Spleen (tissue), 11 donors: ENCODE results near the gene PRMT1. TPM values are rescaled to one million over a fixed set of nuclear protein-coding genes. Genes with fewer than 3 reads are reported as not detected.

Experiments
- DNase-seq: peaks from one replicate; pipeline ENCODE4 v3.0.0-alpha.2; 2020
- H3K27ac ChIP-seq, 8 donors: fragments of 200-600 bp; sonication (generic) in 7 of 8; 1 replicate in 4 of 8; 2 replicates in 4 of 8; pipeline versions ENCODE4 v1.5.0 to v1.8.0; 2016 to 2021; ENCODE audit warnings: inconsistent platforms in 4 of 8, mild to moderate bottlenecking in 4 of 8, moderate library complexity in 1 of 8
- H3K27me3 ChIP-seq, 7 donors: fragments of 200-600 bp; sonication (generic) in 6 of 7; replicated peaks in 1 of 7; 1 replicate in 4 of 7; 2 replicates in 3 of 7; pipeline versions ENCODE4 v1.5.0 to v1.8.0; 2016 to 2021; ENCODE audit warnings: inconsistent platforms in 3 of 7, mild to moderate bottlenecking in 1 of 7
- H3K36me3 ChIP-seq, 6 donors: fragments of 200-600 bp; sonication (generic) in 5 of 6; 1 replicate in 4 of 6; 2 replicates in 2 of 6; pipeline versions ENCODE4 v1.5.0 to v1.8.0; 2016 to 2021; ENCODE audit warnings: inconsistent platforms in 2 of 6
- H3K4me1 ChIP-seq, 6 donors: fragments of 200-600 bp; sonication (generic) in 5 of 6; 1 replicate in 3 of 6; 2 replicates in 3 of 6; pipeline versions ENCODE4 v1.5.0 to v1.8.0; 2016 to 2021; ENCODE audit warnings: inconsistent platforms in 3 of 6
- H3K4me3 ChIP-seq, 8 donors: fragments of 200-600 bp; sonication (generic) in 7 of 8; 1 replicate in 4 of 8; 2 replicates in 4 of 8; pipeline versions ENCODE4 v1.5.0 to v1.8.0; 2016 to 2021; ENCODE audit warnings: inconsistent platforms in 4 of 8, mild to moderate bottlenecking in 4 of 8, moderate library complexity in 2 of 8
- H3K9me3 ChIP-seq, 8 donors: fragments of 200-600 bp; sonication (generic) in 7 of 8; 1 replicate in 4 of 8; 2 replicates in 4 of 8; pipeline versions ENCODE4 v1.5.0 to v1.8.0; 2016 to 2021; ENCODE audit warnings: inconsistent platforms in 4 of 8
- CTCF ChIP-seq, 11 experiments: fragments of 200-600 bp in 7 of 11; fragments of 450-650 bp in 4 of 11; sonication (generic) in 4 of 11; IDR thresholded peaks in 8 of 11; conservative IDR thresholded peaks in 3 of 11; 1 replicate in 7 of 11; 2 replicates in 4 of 11; pipeline versions ENCODE4 v1.4.0 to v1.8.0; 2016 to 2021; ENCODE audit warnings: antibody characterized with exemption in 11 of 11, inconsistent platforms in 4 of 11, mild to moderate bottlenecking in 1 of 11
- POLR2A ChIP-seq, 3 donors: fragments of 450-650 bp; IDR thresholded peaks; one replicate each; pipeline ENCODE4 v1.5.1; 2017; ENCODE audit warnings: antibody characterized with exemption in 3 of 3, mild to moderate bottlenecking in 1 of 3
- POLR2AphosphoS5 ChIP-seq, 3 donors: sonication (generic); formaldehyde crosslinking; IDR thresholded peaks; one replicate each; pipeline ENCODE4 v1.5.1; 2017; ENCODE audit warnings: antibody characterized with exemption in 3 of 3
- WGBS, 5 donors: extraction: QIAGEN DNeasy Blood & Tissue Kit in 3 of 5; methylation state at CpG; one replicate each; pipeline versions ENCODE4 v1.1.5 to v1.1.7; 2013 to 2018; 5-methylcytosine and 5-hydroxymethylcytosine counted together
- intact Hi-C: fragments of 100-400 bp; cut with DNase I; formaldehyde crosslinking; loops from one replicate; pipeline ENCODE4 v1.15.0; 2023; ENCODE audit warnings: low total_unique reads
- polyA plus RNA-seq, 3 donors: library from polyadenylated mRNA; stranded (reverse); fragments of 200-250 nt; gene quantifications; one replicate each; pipeline ENCODE4 v1.2.1, GENCODE V29; 2013
- total RNA-seq, 7 donors: library from RNA; depleted of rRNA in 3 of 7; stranded (reverse); fragments of >200 nt in 3 of 7; fragmentation: NEBNext Ultra II Directional in 4 of 7; extraction: Animal tissue kit (Norgen Biotek cat#: 25700) in 4 of 7; gene quantifications; one replicate each; pipeline versions ENCODE4 v1.1.0 to v1.2.1, GENCODE V29; 2016 to 2021
- donor health status: healthy with polysubstance abuse.
- donor health status: DM: no; HTN: no; CAD: no; lungs with moderate emphysema.
- donor health status: DM: no; HTN: no; CAD: no.
- donor health status: Bipolar disorder and iron deficiency.
- donor health status: healthy.
- donor health status: DM: no; HTN: no; CAD: no.
- donor health status: DM: yes; HTN: yes; CAD: no.

The PRMT1 gene
- total and polyA plus RNA-seq, 10 donors, result 108 to 175 (median 124) TPM

- WGBS, 5 donors, result 87 to 96% (median 94%) methylated on average over 44 to 72 of the region's 72 CpGs
Observed at GRCh38 chr19:49651029-49651819, 25.8 kb upstream of the PRMT1 start.

DNA sequence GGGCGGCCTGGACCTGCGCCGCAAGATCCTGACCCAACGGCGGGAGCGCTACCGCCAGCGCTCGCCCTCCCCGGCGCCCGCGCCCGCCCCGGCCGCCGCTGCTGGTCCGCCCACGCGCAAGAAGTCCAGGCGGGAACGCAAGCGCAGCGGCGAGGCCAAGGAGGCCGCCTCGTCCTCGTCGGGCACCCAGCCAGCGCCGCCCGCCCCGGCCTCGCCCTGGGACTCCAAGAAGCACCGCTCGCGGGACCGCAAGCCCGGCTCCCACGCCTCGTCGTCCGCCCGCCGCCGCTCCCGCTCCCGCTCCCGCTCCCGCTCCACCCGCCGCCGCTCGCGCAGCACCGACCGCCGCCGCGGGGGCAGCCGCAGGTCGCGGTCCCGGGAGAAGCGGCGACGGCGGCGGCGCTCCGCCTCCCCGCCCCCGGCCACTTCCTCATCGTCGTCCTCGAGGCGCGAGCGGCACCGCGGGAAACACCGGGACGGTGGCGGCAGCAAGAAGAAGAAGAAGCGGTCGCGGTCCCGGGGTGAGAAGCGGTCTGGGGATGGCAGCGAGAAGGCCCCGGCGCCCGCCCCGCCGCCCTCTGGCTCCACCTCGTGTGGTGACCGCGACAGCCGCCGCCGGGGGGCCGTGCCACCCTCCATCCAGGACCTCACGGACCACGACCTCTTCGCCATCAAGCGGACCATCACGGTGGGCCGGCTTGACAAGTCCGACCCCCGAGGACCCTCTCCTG, 25.1 kb upstream of the PRMT1 start:
- TF ChIP-seq POLR2AphosphoS5 (IDR thresholded peaks at IDR 0.05) (no peak), POLR2A (IDR thresholded peaks at IDR 0.05) (no peak), CTCF (IDR thresholded peaks at IDR 0.05 in 8 of 11, conservative IDR thresholded peaks at IDR 0.05 in 3 of 11) (no peak)
- Histone ChIP-seq H3K27me3 (no peaks in the 10 kb centered on the region), H3K36me3 (peaks cover 0 to 100% (median 82%) of the 10 kb centered on the region in 6 donors), H3K27ac (peak overlapping the region in 1 of 8 donors; percentile 74), H3K4me1 (peaks cover 0 to 50% (median 8%) of the 10 kb centered on the region in 6 donors), H3K4me3 (no peak overlapping the region), H3K9me3 (no peaks in the 10 kb centered on the region)
- intact Hi-C loops, result no loop called here
- no peak for DNase-seq
- 96 to 99% (median 96%) methylated on average over 56 to 110 of the region's 110 CpGs for WGBS, 5 donors

More at GRCh38 chr19:49651029-49651819, 25.8 kb upstream of the PRMT1 start:
- H3K9me3 ChIP-seq, result no peaks in the 10 kb centered on the region
- H3K4me3 ChIP-seq, result no peak overlapping the region
- H3K27me3 ChIP-seq, result no peaks in the 10 kb centered on the region
- intact Hi-C loops, result no loop called here
- H3K36me3 ChIP-seq, result peaks cover 0 to 100% (median 82%) of the 10 kb centered on the region in 6 donors
- peak overlapping the region in 4 of 8 donors; percentile 57 to 79 (median 71) for H3K27ac ChIP-seq
- DNase-seq, result no peak
- H3K4me1 ChIP-seq, result peaks cover 0 to 48% (median 6%) of the 10 kb centered on the region in 6 donors
- no peak for TF ChIP-seq CTCF (IDR thresholded peaks at IDR 0.05 in 8 of 11, conservative IDR thresholded peaks at IDR 0.05 in 3 of 11)
- no peak for TF ChIP-seq POLR2A (IDR thresholded peaks at IDR 0.05)
- TF ChIP-seq POLR2AphosphoS5 (IDR thresholded peaks at IDR 0.05), result peak in 2 of 3 donors; percentile 4 to 53

DNA sequence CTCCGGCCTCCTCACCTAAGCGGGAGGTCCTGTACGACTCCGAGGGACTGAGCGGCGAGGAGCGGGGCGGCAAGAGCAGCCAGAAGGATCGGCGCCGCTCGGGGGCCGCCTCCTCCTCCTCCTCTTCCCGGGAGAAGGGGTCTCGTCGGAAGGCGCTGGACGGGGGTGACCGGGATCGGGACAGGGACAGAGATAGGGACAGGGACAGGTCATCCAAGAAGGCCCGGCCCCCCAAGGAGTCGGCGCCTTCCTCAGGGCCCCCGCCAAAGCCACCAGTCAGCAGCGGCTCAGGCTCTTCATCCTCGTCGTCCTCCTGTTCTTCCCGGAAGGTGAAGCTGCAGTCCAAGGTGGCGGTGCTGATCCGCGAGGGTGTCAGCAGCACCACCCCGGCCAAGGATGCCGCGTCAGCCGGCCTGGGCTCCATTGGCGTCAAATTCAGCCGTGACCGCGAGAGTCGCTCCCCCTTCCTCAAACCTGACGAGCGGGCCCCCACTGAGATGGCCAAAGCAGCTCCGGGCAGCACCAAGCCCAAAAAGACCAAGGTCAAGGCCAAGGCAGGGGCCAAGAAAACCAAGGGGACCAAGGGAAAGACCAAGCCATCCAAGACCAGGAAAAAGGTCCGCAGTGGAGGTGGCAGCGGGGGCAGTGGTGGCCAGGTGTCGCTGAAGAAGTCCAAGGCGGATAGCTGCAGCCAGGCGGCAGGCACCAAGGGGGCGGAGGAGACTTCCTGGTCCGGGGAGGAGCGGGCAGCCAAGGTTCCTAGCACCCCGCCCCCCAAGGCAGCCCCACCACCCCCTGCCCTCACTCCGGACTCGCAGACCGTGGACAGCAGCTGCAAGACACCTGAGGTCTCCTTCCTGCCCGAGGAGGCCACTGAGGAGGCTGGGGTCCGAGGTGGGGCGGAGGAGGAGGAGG, 24.3 kb upstream of the PRMT1 start:
- intact Hi-C loops, result no loop called here
- DNase-seq, result peak; percentile 66
- WGBS, 5 donors, result 92 to 96% (median 93%) methylated on average over 53 to 58 of the region's 58 CpGs
- TF ChIP-seq POLR2A (IDR thresholded peaks at IDR 0.05) (no peak), POLR2AphosphoS5 (IDR thresholded peaks at IDR 0.05) (peak in 2 of 3 donors; percentile 13 to 47)
- Histone ChIP-seq H3K27ac (peak overlapping the region in 3 of 8 donors; percentile 7 to 39 (median 31)), H3K4me3 (no peak overlapping the region), H3K27me3 (no peaks in the 10 kb centered on the region), H3K9me3 (no peaks in the 10 kb centered on the region), H3K4me1 (peaks cover 0 to 42% (median 8%) of the 10 kb centered on the region in 6 donors), H3K36me3 (peaks cover 0 to 100% (median 83%) of the 10 kb centered on the region in 6 donors)

GRCh38 chr19:49653466-49653806, 23.6 kb upstream of the PRMT1 start:
- H3K9me3 ChIP-seq, result no peaks in the 10 kb centered on the region
- H3K27me3 ChIP-seq, result no peaks in the 10 kb centered on the region
- 86 to 92% (median 88%) methylated on average over 10 to 13 of the region's 13 CpGs for WGBS, 5 donors
- no peak overlapping the region for H3K4me3 ChIP-seq
- peaks cover 0 to 42% (median 8%) of the 10 kb centered on the region in 6 donors for H3K4me1 ChIP-seq
- peaks cover 0 to 100% (median 86%) of the 10 kb centered on the region in 6 donors for H3K36me3 ChIP-seq
- H3K27ac ChIP-seq, result peak overlapping the region in 3 of 8 donors; percentile 7 to 39 (median 31)
- DNase-seq, result peak; percentile 67
- TF ChIP-seq CTCF (IDR thresholded peaks at IDR 0.05 in 8 of 11, conservative IDR thresholded peaks at IDR 0.05 in 3 of 11) (no peak), POLR2A (IDR thresholded peaks at IDR 0.05) (no peak), POLR2AphosphoS5 (IDR thresholded peaks at IDR 0.05) (peak in 1 of 3 donors; percentile 52)
- intact Hi-C loops, result no loop called here
